HG02571 (cell line): ENCODE data around the gene RBM19.

Experiments used
- ATAC-seq: cut with Tn5 transposase; IDR thresholded peaks from one replicate; pipeline ENCODE4 v1.9.1; 2021; ENCODE audit warnings: mild to moderate bottlenecking, moderate library complexity; ENCODE audit not compliant: unreplicated experiment

The RBM19 gene

GRCh38 chr12:113932381-113933196, 33.5 kb downstream of the RBM19 start:
- no peak for ATAC-seq

- ATAC-seq = no peak
Measured at GRCh38 chr12:113931517-113931916, 34.6 kb downstream of the RBM19 start.

GRCh38 chr12:113930249-113930648, 35.9 kb downstream of the RBM19 start:
- ATAC-seq = no peak

- ATAC-seq = no peak
Measured at GRCh38 chr12:113929312-113929989, 36.7 kb downstream of the RBM19 start.

- ATAC-seq = no peak
Measured at GRCh38 chr12:113926788-113927187, 39.3 kb downstream of the RBM19 start.

- no peak for ATAC-seq
Measured at GRCh38 chr12:113924341-113924740, 41.8 kb downstream of the RBM19 start.

GRCh38 chr12:113923251-113923650, 42.9 kb downstream of the RBM19 start:
- no peak for ATAC-seq

GRCh38 chr12:113921430-113921829, 44.7 kb downstream of the RBM19 start:
- ATAC-seq = no peak

- no peak for ATAC-seq
Measured at GRCh38 chr12:113919791-113920190, 46.3 kb downstream of the RBM19 start.

GRCh38 chr12:113918306-113918705, 47.8 kb downstream of the RBM19 start:
- ATAC-seq = no peak

GRCh38 chr12:113917393-113917792, 48.7 kb downstream of the RBM19 start:
- ATAC-seq = no peak

- ATAC-seq = no peak
Measured at GRCh38 chr12:113914806-113915205, 51.3 kb downstream of the RBM19 start.

- no peak for ATAC-seq
Measured at GRCh38 chr12:113914176-113914575, 51.9 kb downstream of the RBM19 start.

GRCh38 chr12:113912760-113913329, 53.3 kb downstream of the RBM19 start:
- peak; percentile 53 for ATAC-seq

GRCh38 chr12:113911971-113912759, 54.0 kb downstream of the RBM19 start:
- no peak for ATAC-seq

- no peak for ATAC-seq
Measured at GRCh38 chr12:113910751-113911272, 55.3 kb downstream of the RBM19 start.

- no peak for ATAC-seq
Measured at GRCh38 chr12:113909776-113910420, 56.2 kb downstream of the RBM19 start.

GRCh38 chr12:113908584-113909100, 57.5 kb downstream of the RBM19 start:
- no peak for ATAC-seq

GRCh38 chr12:113907446-113908180, 58.5 kb downstream of the RBM19 start:
- no peak for ATAC-seq
